BJ (cell line): ENCODE measurements around the gene LRMDA. TPM values are rescaled to one million over a fixed set of nuclear protein-coding genes. Genes with fewer than 3 reads are reported as not detected.

ENCODE experiments used
- CTCF ChIA-PET: fragments of 350-600 bp; formaldehyde crosslinking; extraction: SDS; loops from one replicate; lab custom pipeline; 2021; ENCODE audit warnings: antibody characterized with exemption, inconsistent platforms; lab: Yijun Ruan, JAX
- POLR2A ChIA-PET: fragments of 300-600 bp; sonication (Branson Sonifier 250); formaldehyde crosslinking; extraction: SDS; loops from one replicate; lab custom pipeline; 2021; ENCODE audit warnings: antibody characterized with exemption; lab: Charles Lee
- DNase-seq: peaks from one replicate; pipeline ENCODE4 v3.0.0-alpha.2; 2011; ENCODE audit warnings: low read depth
- H3K27me3 ChIP-seq: 2 replicates; pipeline ENCODE4 v1.6.0; 2011; ENCODE audit warnings: low read length; ENCODE audit not compliant: control insufficient read depth, insufficient read depth
- H3K36me3 ChIP-seq: 2 replicates; pipeline ENCODE4 v1.5.1; 2011; ENCODE audit warnings: low read length; ENCODE audit not compliant: control insufficient read depth, insufficient read depth
- H3K4me3 ChIP-seq: 2 replicates; pipeline ENCODE4 v1.5.1; 2011; ENCODE audit warnings: low read depth, mild to moderate bottlenecking, control low read depth, low read length
- polyA plus RNA-seq: library from polyadenylated mRNA; depleted of rRNA; stranded (reverse); fragments of >200 nt; gene quantifications from 2 replicates; pipeline ENCODE4 v1.2.3, GENCODE V29; 2011
- TF ChIP-seq, protein P1 (sequence below): IDR thresholded peaks from 2 replicates; pipeline ENCODE4 v1.5.1; 2011; ENCODE audit warnings: low read depth, mild to moderate bottlenecking, control low read depth, inconsistent platforms, low read length, moderate library complexity; ENCODE audit not compliant: insufficient read depth

LRMDA gene
- polyA plus RNA-seq, 1 experiment, result not detected

DNA sequence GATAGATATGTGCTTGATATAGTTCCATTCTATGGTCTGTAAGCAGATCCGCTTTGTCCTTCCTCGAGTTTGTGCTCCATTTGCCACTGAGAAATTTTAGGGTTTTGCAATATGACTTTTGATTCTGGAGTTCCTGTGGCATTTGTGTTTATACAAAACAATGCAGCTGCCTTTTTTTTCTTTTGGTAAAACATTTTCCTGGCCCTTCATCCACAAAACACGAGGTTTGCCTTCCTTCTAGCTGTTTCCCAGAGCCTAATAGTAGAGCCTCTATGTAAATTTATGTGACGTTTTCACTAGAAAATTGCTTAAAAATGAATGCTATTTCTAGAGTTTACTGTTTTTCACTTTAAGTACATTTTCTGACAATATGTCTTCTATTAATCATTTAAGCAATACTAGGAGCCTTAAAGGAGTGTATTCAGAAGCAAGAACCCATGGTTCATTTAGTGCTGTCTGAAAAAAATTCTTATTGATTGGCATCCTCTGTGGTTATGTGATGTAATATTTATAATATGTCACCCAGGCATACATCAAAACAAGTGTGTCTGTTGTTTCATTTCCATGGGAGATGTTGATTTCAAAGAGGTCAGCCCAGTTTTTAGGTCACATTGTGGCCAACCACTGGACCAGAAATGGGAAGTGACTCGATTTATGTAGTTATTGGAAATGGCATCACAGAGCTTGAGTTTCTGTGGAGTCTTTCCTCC lies 618.3 kb downstream of the LRMDA start:
- TF ChIP-seq, protein P1, sequence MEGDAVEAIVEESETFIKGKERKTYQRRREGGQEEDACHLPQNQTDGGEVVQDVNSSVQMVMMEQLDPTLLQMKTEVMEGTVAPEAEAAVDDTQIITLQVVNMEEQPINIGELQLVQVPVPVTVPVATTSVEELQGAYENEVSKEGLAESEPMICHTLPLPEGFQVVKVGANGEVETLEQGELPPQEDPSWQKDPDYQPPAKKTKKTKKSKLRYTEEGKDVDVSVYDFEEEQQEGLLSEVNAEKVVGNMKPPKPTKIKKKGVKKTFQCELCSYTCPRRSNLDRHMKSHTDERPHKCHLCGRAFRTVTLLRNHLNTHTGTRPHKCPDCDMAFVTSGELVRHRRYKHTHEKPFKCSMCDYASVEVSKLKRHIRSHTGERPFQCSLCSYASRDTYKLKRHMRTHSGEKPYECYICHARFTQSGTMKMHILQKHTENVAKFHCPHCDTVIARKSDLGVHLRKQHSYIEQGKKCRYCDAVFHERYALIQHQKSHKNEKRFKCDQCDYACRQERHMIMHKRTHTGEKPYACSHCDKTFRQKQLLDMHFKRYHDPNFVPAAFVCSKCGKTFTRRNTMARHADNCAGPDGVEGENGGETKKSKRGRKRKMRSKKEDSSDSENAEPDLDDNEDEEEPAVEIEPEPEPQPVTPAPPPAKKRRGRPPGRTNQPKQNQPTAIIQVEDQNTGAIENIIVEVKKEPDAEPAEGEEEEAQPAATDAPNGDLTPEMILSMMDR, result no peak
- DNase-seq, result no peak
- Histone ChIP-seq H3K36me3 (no peaks in the 10 kb centered on the region), H3K27me3 (peaks cover 5% of the 10 kb centered on the region), H3K4me3 (no peak overlapping the region)
- ChIA-PET CTCF (interaction anchor here (0.7 kb wide), 1 partner anchor 194 kb away, joined by 3 read pairs; no protein-coding TSS in a partner anchor), POLR2A (no interaction called here)

DNA sequence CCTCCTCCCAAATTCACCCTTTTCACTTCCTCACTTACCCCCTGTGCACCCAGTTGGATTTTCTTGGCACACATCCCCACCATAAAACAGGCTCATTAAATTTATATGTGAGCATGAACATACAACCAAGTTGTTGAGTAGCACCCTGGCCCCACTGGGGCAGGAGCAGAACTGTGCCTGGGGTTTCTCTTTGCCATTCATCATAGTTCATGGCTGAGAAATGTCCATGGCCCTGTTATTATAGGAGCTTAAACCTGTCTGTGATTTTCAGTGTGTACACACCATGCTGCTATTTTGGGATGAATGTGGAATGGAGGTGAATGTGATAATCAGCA lies 618.8 kb downstream of the LRMDA start:
- H3K36me3 ChIP-seq, result no peaks in the 10 kb centered on the region
- no peak overlapping the region for H3K4me3 ChIP-seq
- peaks cover 5% of the 10 kb centered on the region for H3K27me3 ChIP-seq
- DNase-seq, result no peak
- TF ChIP-seq, protein P1, result no peak
- CTCF ChIA-PET, result no interaction called here
- POLR2A ChIA-PET, result no interaction called here

GRCh38 chr10:76051007-76051936 lies 619.8 kb downstream of the LRMDA start:
- H3K4me3 ChIP-seq, result no peak overlapping the region
- TF ChIP-seq, protein P1, result no peak
- no peak for DNase-seq
- H3K36me3 ChIP-seq, result no peaks in the 10 kb centered on the region
- peaks cover 5% of the 10 kb centered on the region for H3K27me3 ChIP-seq
- POLR2A ChIA-PET, result no interaction called here
- CTCF ChIA-PET, result interaction anchor here (1.4 to 1.8 kb wide), 3 partner anchors 11 to 20 kb away, joined by 3 to 7 read pairs (median 4); no protein-coding TSS in a partner anchor

GRCh38 chr10:76052682-76053503 lies 621.5 kb downstream of the LRMDA start:
- Histone ChIP-seq H3K4me3 (no peak overlapping the region), H3K36me3 (no peaks in the 10 kb centered on the region), H3K27me3 (peaks cover 5% of the 10 kb centered on the region)
- TF ChIP-seq, protein P1, result no peak
- ChIA-PET CTCF (interaction anchor here (1.4 to 1.8 kb wide), 3 partner anchors 10 to 18 kb away, joined by 3 to 7 read pairs (median 4); no protein-coding TSS in a partner anchor), POLR2A (interaction anchor here (0.6 kb wide), 1 partner anchor 43 kb away, joined by 3 read pairs; no protein-coding TSS in a partner anchor)
- DNase-seq, result no peak
